NB4 (cell line): ENCODE data around the gene MRPL21.

Experiments
- DNase-seq: peaks from one replicate; pipeline ENCODE4 v3.0.0; 2010; ENCODE audit warnings: low read depth
- H3K4me3 ChIP-seq: one replicate; pipeline ENCODE4 v1.5.1; 2011; ENCODE audit warnings: mild to moderate bottlenecking, low read depth, low read length, moderate library complexity
- MYC ChIP-seq: IDR thresholded peaks from 2 replicates; pipeline ENCODE4 v1.6.1; 2011; ENCODE audit warnings: low read depth, low read length
- POLR2A ChIP-seq: IDR thresholded peaks from 2 replicates; pipeline ENCODE4 v1.6.1; 2011; ENCODE audit warnings: mild to moderate bottlenecking; ENCODE audit not compliant: insufficient read length; ENCODE audit errors: extremely low read depth
- TF ChIP-seq, protein P1 (sequence below): IDR thresholded peaks from 2 replicates; pipeline ENCODE4 v1.6.1; 2011; ENCODE audit warnings: low read depth, low read length
- TF ChIP-seq, protein P2 (sequence below): IDR thresholded peaks from one replicate; pipeline ENCODE4 v1.5.1; 2012; ENCODE audit warnings: low read depth, low read length

MRPL21 gene

DNA sequence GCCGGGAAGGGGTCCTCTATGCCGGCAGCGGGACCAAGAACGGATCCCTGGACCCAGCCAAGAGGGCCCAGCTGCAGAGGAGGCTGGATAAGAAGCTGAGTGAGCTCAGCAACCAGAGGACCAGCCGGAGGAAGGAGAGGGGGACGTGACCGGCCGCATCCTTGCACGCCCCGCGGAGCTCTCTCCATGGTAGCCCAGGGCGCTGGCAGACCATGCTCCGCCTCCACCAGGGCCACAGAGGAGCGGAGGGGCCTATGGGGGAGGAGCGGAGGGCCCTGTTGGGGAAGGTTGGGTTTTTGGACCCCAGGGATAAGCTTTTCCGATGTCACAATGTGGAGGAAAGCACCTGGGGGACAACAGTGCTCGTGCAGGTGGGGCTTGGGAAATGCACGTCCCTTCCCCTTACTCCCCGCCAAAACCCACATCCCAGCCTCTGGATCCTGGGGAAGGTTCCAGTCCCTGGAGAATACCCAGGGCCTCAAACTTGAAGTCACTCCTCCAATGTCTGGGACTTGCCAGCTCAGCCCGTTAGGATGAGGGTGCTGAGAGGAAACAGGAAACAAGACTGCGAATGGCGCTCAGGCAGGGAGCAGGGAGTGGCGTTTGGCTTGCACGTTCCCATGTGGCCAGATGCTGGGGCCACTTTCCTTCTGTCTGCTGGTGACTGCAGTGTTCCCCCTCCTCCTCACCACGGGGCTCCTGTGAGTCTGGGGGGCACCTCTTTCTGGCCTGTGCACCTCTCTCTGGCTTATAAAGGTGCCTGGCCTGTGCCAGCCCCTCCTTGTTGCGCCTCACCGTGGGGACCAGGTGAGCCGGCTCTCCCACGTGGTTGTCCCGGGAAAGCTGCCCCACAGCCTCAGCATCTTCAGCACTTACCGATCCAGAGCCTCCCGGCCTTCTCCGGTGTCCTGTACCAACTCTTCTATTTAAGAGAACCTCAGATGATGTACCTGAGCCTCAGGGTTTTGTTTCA, 36.2 kb upstream of the MRPL21 start:
- H3K4me3 ChIP-seq = no peak overlapping the region
- TF ChIP-seq POLR2A = no peak
- TF ChIP-seq, protein P1, sequence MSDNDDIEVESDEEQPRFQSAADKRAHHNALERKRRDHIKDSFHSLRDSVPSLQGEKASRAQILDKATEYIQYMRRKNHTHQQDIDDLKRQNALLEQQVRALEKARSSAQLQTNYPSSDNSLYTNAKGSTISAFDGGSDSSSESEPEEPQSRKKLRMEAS = no peak
- TF ChIP-seq, protein P2, sequence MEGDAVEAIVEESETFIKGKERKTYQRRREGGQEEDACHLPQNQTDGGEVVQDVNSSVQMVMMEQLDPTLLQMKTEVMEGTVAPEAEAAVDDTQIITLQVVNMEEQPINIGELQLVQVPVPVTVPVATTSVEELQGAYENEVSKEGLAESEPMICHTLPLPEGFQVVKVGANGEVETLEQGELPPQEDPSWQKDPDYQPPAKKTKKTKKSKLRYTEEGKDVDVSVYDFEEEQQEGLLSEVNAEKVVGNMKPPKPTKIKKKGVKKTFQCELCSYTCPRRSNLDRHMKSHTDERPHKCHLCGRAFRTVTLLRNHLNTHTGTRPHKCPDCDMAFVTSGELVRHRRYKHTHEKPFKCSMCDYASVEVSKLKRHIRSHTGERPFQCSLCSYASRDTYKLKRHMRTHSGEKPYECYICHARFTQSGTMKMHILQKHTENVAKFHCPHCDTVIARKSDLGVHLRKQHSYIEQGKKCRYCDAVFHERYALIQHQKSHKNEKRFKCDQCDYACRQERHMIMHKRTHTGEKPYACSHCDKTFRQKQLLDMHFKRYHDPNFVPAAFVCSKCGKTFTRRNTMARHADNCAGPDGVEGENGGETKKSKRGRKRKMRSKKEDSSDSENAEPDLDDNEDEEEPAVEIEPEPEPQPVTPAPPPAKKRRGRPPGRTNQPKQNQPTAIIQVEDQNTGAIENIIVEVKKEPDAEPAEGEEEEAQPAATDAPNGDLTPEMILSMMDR = no peak
- no peak for TF ChIP-seq MYC
- no peak for DNase-seq

DNA sequence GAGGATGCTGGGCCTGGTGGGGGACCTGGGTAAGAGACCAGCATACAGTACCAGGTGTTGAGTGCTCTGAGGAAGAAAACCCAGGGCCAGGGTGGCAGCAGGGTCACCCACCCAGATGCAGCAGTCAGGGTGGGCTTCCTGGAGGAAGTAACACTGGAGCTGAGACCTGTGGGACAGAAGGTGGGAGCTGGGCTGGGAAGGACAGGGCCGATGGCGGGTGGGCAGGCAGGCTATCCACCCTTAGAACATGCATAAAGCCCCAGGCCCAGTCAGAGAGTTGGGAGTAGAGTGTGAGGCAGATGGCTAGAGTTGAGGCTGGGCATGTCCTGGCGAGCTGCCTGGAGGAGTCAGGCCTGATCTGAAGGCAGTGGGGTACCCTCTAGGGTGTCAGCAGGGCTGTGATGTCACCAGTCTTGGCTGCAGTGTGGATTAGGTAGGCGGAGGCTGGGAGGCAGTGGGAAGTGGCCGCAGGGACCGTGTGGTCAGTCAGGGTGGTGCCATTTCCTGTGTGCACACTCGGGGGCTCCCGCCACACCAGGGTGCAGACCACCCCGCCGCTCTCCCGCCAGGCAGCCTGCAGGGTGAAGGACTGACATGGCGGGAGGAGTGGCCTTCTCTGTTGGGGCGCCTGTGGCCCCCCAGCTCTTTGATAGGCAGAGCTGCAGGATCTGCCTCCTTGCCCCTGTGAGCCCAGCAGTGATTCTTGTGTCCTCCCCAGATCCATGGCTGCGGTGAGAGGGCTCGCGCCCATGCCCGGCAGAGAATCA, 35.4 kb upstream of the MRPL21 start:
- H3K4me3 ChIP-seq = no peak overlapping the region
- TF ChIP-seq POLR2A (no peak), MYC (no peak)
- TF ChIP-seq, protein P2 = no peak
- TF ChIP-seq, protein P1 = no peak
- no peak for DNase-seq

DNA sequence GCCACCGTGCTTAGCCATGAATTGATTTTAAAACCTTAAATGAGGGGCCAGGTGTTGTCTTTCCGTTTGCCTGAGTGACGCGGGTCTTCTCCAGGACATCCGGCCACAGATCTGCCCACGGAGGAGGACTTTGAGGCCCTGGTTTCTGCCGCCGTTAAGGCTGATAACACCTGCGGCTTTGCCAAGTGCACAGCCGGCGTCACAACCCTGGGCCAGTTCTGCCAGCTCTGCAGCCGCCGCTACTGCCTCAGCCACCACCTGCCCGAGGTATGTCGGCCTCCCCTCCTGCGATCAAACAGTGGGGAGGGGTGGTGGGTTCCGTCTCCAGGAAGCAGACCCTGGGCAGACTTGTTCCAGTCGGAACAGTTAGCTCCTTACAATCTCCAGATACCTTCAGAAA, 34.5 kb upstream of the MRPL21 start:
- TF ChIP-seq, protein P2 = no peak
- TF ChIP-seq MYC (no peak), POLR2A (no peak)
- TF ChIP-seq, protein P1 = no peak
- no peak for DNase-seq
- H3K4me3 ChIP-seq = no peak overlapping the region

DNA sequence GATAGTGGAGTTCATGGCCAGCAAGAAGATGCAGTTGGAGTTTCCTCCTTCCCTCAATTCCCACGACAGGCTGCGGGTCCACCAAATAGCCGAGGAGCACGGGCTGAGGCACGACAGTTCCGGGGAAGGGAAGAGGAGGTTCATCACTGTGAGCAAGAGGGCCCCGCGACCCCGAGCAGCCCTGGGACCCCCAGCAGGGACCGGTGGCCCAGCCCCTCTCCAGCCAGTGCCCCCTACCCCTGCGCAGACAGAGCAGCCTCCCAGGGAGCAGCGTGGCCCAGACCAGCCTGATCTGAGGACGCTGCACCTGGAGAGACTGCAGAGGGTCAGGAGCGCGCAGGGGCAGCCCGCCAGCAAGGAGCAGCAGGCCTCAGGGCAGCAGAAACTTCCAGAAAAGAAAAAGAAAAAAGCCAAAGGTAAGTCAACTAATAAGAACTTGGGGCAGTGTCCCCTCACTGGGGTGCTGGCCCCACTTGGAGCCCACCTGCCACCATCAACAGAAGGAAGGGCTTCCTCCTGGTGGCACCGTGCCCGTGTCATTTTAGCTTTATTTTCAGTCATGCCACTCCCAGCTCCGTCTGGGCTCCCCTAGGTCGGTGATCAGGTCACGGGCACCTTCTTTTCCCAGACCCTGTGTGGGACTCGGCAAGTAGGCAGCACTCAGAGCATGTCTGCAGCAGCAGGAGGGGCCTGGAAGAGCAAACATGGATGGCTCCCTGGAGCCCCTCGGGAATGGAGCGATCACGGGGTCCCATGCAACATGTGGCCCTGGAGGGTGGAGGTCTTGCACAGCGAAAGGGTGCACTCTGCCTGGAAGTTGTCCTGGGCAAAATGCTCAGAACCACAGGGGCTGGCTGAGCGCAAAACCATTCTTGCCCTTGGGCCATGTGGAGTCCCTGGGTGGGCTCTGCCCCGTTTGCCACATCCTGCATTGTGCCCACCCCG, 33.3 kb upstream of the MRPL21 start:
- no peak overlapping the region for H3K4me3 ChIP-seq
- TF ChIP-seq MYC (no peak), POLR2A (no peak)
- TF ChIP-seq, protein P1 = no peak
- TF ChIP-seq, protein P2 = no peak
- DNase-seq = no peak

DNA sequence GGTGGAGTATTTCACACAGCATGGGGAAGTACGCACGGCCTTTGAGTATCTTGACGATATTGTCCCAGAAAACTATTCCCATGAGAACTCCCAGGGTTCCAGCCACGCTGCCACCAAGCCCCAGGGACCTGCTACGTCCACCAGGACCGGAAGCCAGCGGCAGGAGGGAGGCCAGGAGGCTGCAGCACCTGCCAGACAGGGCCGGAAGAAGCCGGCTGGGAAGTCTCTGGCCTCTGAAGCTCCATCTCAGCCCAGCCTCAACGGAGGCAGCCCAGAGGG, 32.7 kb upstream of the MRPL21 start:
- no peak overlapping the region for H3K4me3 ChIP-seq
- no peak for DNase-seq
- TF ChIP-seq MYC (no peak), POLR2A (no peak)
- TF ChIP-seq, protein P1 = no peak
- TF ChIP-seq, protein P2 = no peak
